Left lung (tissue), 10 donors: ENCODE measurements around the gene TDRD15. TPM values are rescaled to one million over a fixed set of nuclear protein-coding genes. Genes with fewer than 3 reads are reported as not detected.

Source experiments
- ATAC-seq: fragments of 200-7000 bp; cut with Tn5 transposase; one replicate; pipeline ENCODE4 v1.9.1; 2020; ENCODE audit warnings: moderate library complexity
- DNase-seq, 4 donors: peaks; one replicate each; pipeline ENCODE4 v3.0.0-alpha.2; 2013 to 2020
- H3K27ac ChIP-seq, 2 donors: fragments of 200-600 bp; sonication (generic) in 1 of 2; one replicate each; pipeline versions ENCODE4 v1.5.0 to v1.8.0; 2020 to 2021
- H3K27me3 ChIP-seq, 2 donors: fragments of 200-600 bp; sonication (generic) in 1 of 2; one replicate each; pipeline versions ENCODE4 v1.5.0 to v1.8.0; 2020 to 2021
- H3K36me3 ChIP-seq, 2 donors: fragments of 200-600 bp; sonication (generic) in 1 of 2; one replicate each; pipeline versions ENCODE4 v1.5.0 to v1.8.0; 2020 to 2021
- H3K4me1 ChIP-seq, 2 donors: fragments of 200-600 bp; one replicate each; pipeline ENCODE4 v1.8.0; 2021
- H3K4me3 ChIP-seq, 2 donors: fragments of 200-600 bp; sonication (generic) in 1 of 2; one replicate each; pipeline versions ENCODE4 v1.5.0 to v1.8.0; 2020 to 2021; ENCODE audit warnings: mild to moderate bottlenecking in 1 of 2
- H3K9me3 ChIP-seq, 2 donors: fragments of 200-600 bp; sonication (generic) in 1 of 2; one replicate each; pipeline versions ENCODE4 v1.5.0 to v1.8.0; 2020 to 2021
- CTCF ChIP-seq, 2 donors: fragments of 200-600 bp; sonication (generic) in 1 of 2; IDR thresholded peaks; one replicate each; pipeline versions ENCODE4 v1.5.0 to v1.8.0; 2021; ENCODE audit warnings: antibody characterized with exemption in 2 of 2
- intact Hi-C, 2 donors: fragments of 100-400 bp; cut with DNase I; formaldehyde crosslinking; loops; one replicate each; pipeline versions ENCODE4 v1.11.2 to v1.14.2; 2022
- polyA plus RNA-seq, 6 donors: library from polyadenylated mRNA; unstranded; fragments of 120-200 nt; gene quantifications; one replicate each; pipeline ENCODE4 v1.2.1, GENCODE V29; 2013; ENCODE audit not compliant: insufficient read length in 6 of 6
- total RNA-seq, 2 donors: library from RNA; stranded (reverse); fragmentation: NEBNext Ultra II Directional; extraction: Animal tissue kit (Norgen Biotek cat#: 25700); gene quantifications; one replicate each; pipeline ENCODE4 v1.2.1, GENCODE V29; 2021
- donor health status: DM: no; HTN: yes; CAD: no.
- donor health status: DM: no; HTN: no; CAD: no.

TDRD15 gene
- total and polyA plus RNA-seq, 8 donors = not detected

GRCh38 chr2:21092308-21092869 lies 31.4 kb upstream of the TDRD15 start:
- H3K36me3 ChIP-seq = no peaks in the 10 kb centered on the region
- ATAC-seq (no peak), DNase-seq (no peak)
- H3K27me3 ChIP-seq = no peaks in the 10 kb centered on the region
- H3K4me3 ChIP-seq = no peak overlapping the region
- H3K4me1 ChIP-seq = no peaks in the 10 kb centered on the region
- H3K9me3 ChIP-seq = no peaks in the 10 kb centered on the region
- H3K27ac ChIP-seq = no peak overlapping the region
- no peak for TF ChIP-seq CTCF (IDR thresholded peaks at IDR 0.05)
- intact Hi-C loops = no loop called here

- Histone ChIP-seq H3K4me1 (no peaks in the 10 kb centered on the region), H3K27ac (no peak overlapping the region), H3K9me3 (no peaks in the 10 kb centered on the region), H3K36me3 (no peaks in the 10 kb centered on the region), H3K27me3 (no peaks in the 10 kb centered on the region), H3K4me3 (no peak overlapping the region)
- DNase-seq (no peak), ATAC-seq (no peak)
- no peak for TF ChIP-seq CTCF (IDR thresholded peaks at IDR 0.05)
- intact Hi-C loops = no loop called here
These were observed 28.6 kb upstream of the TDRD15 start for GRCh38 chr2:21095178-21095577.

GRCh38 chr2:21095714-21096113 lies 28.1 kb upstream of the TDRD15 start:
- ATAC-seq = no peak
- Histone ChIP-seq H3K9me3 (no peaks in the 10 kb centered on the region), H3K27ac (no peak overlapping the region), H3K4me1 (no peaks in the 10 kb centered on the region), H3K27me3 (no peaks in the 10 kb centered on the region), H3K36me3 (no peaks in the 10 kb centered on the region), H3K4me3 (no peak overlapping the region)
- DNase-seq = no peak
- TF ChIP-seq CTCF (IDR thresholded peaks at IDR 0.05) = no peak
- intact Hi-C loops = no loop called here

GRCh38 chr2:21096458-21096857 lies 27.3 kb upstream of the TDRD15 start:
- Histone ChIP-seq H3K9me3 (no peaks in the 10 kb centered on the region), H3K27me3 (no peaks in the 10 kb centered on the region), H3K4me1 (no peaks in the 10 kb centered on the region), H3K27ac (no peak overlapping the region), H3K36me3 (no peaks in the 10 kb centered on the region), H3K4me3 (no peak overlapping the region)
- ATAC-seq (no peak), DNase-seq (no peak)
- intact Hi-C loops = no loop called here
- TF ChIP-seq CTCF (IDR thresholded peaks at IDR 0.05) = no peak

GRCh38 chr2:21097331-21097730 lies 26.4 kb upstream of the TDRD15 start:
- no peaks in the 10 kb centered on the region for H3K27me3 ChIP-seq
- no peaks in the 10 kb centered on the region for H3K4me1 ChIP-seq
- no peak for TF ChIP-seq CTCF (IDR thresholded peaks at IDR 0.05)
- H3K9me3 ChIP-seq = no peaks in the 10 kb centered on the region
- no peak overlapping the region for H3K4me3 ChIP-seq
- no peak overlapping the region for H3K27ac ChIP-seq
- ATAC-seq (no peak), DNase-seq (no peak)
- no peaks in the 10 kb centered on the region for H3K36me3 ChIP-seq
- intact Hi-C loops = no loop called here
